ENCODE measurements around the gene CDS2. TPM values are rescaled to one million over a fixed set of nuclear protein-coding genes. Genes with fewer than 3 reads are reported as not detected.

The CDS2 gene
- total RNA-seq, 2 donors from 2014 or later, result 40.3 to 40.8 TPM

DNA sequence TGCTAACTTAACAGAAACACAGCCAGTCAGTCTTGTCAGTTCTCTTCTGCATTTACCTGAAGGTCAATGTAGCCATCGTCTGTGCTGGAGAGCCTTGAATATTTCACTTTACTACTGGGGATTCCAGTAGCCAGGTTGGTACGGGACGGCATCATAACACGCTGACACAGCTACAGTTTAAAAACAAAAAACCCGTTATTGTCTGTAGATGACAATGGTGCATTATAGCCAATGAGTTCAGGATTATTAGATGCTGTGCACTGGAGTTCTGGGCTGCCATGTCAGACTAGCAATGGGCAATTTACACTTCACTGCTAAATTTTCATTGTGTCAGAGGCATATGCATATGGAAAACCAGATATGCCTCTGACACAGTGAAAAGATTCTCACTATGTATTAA is 17.5 kb upstream of the CDS2 start:
- ATAC-seq (no peak), DNase-seq (ENCODE audit: low spot score in 2 of 2) (peak in 1 of 2 donors; percentile 26)
- peaks cover 14 to 18% of the 10 kb centered on the region in 2 donors for H3K36me3 Mint-ChIP-seq
- H3K27ac Mint-ChIP-seq, result no peak overlapping the region
- no peaks in the 10 kb centered on the region for H3K9me3 Mint-ChIP-seq

DNA sequence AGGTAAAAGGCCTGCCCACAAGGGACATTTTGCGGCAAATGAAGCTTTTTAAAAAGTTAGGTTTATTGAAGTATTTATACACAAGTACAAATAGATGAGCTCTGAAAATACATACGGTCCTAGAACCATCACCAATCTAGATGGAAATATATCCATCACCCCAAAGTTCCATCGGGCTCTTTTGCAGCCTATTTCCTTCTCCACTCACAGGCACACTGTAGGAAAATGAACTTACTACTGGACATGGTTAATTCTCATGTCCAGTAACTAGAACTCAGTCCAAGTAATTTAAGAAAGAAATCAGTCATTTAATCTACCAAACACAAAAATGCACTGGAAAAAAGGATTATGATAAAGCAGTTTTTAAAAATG is 13.2 kb upstream of the CDS2 start:
- H3K9me3 Mint-ChIP-seq, result no peaks in the 10 kb centered on the region
- peak overlapping the region; percentile 94 to 99 for H3K27ac Mint-ChIP-seq
- DNase-seq (ENCODE audit: low spot score in 2 of 2) (no peak), ATAC-seq (no peak)
- H3K36me3 Mint-ChIP-seq, result peaks cover 48 to 51% of the 10 kb centered on the region in 2 donors

DNA sequence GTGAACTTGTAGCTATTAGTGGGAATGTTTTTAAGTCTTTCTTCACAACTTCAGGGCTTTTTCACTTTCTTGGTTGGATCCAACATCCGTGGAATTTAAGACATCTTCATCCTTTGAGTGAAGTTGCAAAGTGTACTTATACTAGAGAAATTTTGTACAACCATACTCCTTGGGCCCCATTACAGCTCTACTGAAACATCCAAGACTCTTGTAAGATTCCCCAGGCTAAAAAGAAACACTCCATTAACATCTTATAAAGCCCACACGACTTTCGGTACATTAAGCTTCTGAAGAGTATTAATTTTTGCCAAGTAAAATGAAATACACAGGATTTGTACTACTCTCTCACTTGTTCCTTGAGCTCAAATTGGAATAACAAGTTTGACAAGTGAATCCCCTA is 12.4 kb upstream of the CDS2 start:
- Mint-ChIP-seq H3K9me3 (no peaks in the 10 kb centered on the region), H3K36me3 (peaks cover 53% of the 10 kb centered on the region in 2 donors)
- ATAC-seq, result no peak

DNA sequence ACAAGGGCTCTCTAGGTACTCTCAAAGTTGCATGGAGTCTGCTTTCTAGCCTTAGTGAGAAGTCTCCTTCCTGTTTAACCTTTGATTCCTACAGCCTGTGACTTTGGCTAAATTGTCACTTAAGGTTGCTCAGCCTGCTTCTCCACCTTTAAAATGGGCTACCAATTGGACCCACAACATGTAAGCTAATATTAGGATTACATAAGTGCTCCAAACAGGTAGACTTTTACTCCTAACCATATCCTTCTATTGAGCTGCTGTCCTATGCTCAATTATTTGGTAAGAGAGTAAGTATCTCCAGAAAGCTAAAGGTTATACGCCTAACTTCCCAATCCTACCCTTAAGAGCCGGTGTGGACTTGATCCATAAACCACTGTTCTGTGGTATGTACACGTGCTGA is 9.9 kb upstream of the CDS2 start:
- peaks cover 53 to 58% of the 10 kb centered on the region in 2 donors for H3K36me3 Mint-ChIP-seq
- no peak for DNase-seq (ENCODE audit: low spot score in 2 of 2)
- no peaks in the 10 kb centered on the region for H3K9me3 Mint-ChIP-seq
- peak overlapping the region; percentile 77 to 98 for H3K27ac Mint-ChIP-seq
- no peak for ATAC-seq

More for the DNA sequence above, 12.4 kb upstream of the CDS2 start:
- peak overlapping the region; percentile 94 to 99 for H3K27ac Mint-ChIP-seq
- DNase-seq (ENCODE audit: low spot score in 2 of 2), result no peak

DNA sequence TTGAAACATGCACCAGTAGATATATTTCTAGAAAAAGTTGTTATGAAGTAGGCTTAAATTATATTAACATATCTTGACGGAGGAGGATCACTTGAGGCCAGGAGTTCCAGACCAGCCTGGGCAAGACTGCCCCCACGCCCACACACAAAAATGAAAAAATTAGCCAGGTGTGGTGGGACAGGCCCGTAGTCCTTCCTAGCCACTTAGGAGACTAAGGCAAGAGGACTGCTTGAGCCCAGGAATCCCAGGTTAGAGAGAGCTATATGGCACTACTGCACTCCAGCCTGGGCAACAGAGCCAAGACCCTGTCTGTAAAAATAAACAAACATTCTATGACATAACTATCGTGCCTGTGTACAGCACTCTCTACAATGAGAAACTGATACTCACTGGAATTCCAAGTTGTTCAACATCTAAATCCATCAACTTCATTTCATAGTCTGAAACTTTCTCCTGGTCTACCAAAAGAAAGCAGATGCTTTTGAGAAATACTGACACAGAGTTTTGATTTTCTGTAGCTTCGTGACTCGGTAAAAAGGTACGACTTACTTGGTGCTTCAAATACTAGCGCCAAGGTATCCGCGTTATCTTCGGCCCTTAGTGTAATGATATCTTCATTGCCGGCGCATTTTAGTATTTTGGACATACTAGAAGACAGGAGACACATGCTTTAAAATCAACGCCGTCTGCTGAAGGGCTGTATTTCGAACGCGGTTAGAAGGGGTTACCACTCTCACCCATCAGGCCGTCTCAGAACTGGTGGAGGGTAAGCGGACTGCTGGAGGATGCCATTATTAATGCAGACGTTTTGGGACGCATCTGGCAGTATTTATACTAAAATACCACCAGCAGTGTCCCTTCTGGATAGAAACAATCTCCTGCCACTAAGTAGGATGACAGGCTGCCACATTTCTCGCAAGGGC is 8.3 kb upstream of the CDS2 start:
- peak in 1 of 2 donors; percentile 55 for DNase-seq (ENCODE audit: low spot score in 2 of 2)
- peaks cover 44 to 54% of the 10 kb centered on the region in 2 donors for H3K36me3 Mint-ChIP-seq
- no peak for ATAC-seq
- no peaks in the 10 kb centered on the region for H3K9me3 Mint-ChIP-seq
- peak overlapping the region; percentile 93 to 98 for H3K27ac Mint-ChIP-seq

DNA sequence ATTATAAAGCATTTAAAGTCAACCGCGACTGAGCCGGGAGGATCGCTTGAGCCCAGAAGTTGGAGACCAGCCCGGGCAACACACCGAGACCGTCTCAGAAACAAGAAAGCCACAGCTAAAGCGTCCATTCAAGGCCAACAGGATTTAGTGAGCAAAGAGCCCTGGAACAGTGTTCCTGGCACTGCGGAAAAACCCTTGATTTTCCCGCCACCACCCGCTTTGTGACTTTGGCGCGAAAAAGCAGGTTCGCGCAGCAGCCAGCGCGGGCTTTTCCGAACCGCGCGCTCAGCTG is 7.7 kb upstream of the CDS2 start:
- H3K9me3 Mint-ChIP-seq, result no peaks in the 10 kb centered on the region
- ATAC-seq (no peak), DNase-seq (ENCODE audit: low spot score in 2 of 2) (no peak)
- peak overlapping the region; percentile 93 to 98 for H3K27ac Mint-ChIP-seq
- peaks cover 44 to 54% of the 10 kb centered on the region in 2 donors for H3K36me3 Mint-ChIP-seq

DNA sequence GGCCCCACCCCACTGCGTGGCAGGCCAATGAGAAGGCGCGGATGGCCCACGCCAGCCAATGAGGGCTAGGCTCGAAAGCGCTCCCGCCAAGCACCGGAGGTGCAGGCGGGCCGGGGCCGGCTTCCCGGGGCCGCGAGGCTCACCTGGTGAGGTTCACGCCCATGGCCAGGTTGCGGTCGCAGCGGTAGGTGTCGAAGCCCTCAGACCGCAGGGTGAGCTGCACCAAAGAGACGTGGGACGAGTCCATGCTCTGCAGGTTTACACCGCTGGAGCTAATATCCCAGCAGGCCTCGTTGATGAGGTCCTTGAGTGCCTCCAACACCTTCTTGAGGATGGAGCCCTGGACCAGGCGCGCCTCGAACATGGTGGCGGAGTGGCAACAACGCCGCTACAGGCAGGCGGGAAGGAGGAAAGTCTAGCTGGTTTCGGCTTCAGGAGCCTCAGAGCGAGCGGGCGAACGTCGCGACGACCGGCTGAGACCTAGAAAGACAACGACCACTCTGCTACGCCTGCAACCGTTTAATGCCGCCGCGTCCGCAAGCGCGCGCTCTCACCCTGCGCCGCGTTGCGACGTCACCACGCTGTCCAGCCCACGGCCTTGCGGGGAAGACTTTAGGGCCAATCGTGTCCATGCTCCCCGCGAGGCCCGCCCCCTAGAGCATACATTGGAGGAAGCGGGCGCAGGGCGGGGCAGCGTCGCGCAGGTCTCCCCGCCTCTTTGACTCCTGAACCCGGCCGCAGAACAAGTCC is 7.2 kb upstream of the CDS2 start, which contains the start of gene PCNA:
TSS of gene PCNA (minus strand) at position 524 of the 750 bp plus-strand sequence. CDS start at position 364, 160 bp downstream.
- Mint-ChIP-seq H3K27ac (peak within 1 kb of the TSS; percentile 93 to 98), H3K9me3 (no peaks in the 10 kb centered on the region), H3K36me3 (peaks cover 40 to 54% of the 10 kb centered on the region in 2 donors)
- ATAC-seq, result peak; percentile 90 to 91
- DNase-seq (ENCODE audit: low spot score in 2 of 2), result peak; percentile 97 to 98

DNA sequence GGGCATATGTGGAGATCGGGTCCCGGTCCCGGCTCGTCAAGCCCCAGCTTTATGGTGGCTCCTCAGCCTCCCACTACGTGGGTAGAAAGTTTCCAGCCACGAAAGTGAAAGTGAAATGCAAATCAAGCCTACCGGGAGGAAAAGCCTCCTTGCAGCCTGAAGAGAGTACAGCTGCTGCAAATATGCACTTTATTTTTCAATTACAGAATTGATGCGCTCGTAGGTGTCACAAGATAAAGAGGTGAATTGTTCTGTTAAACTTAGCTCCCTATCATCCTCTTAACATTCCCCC is 6.7 kb upstream of the CDS2 start:
- Mint-ChIP-seq H3K27ac (peak overlapping the region; percentile 93 to 98), H3K9me3 (no peaks in the 10 kb centered on the region), H3K36me3 (peaks cover 35 to 51% of the 10 kb centered on the region in 2 donors)
- no peak for DNase-seq (ENCODE audit: low spot score in 2 of 2)
- ATAC-seq, result no peak

DNA sequence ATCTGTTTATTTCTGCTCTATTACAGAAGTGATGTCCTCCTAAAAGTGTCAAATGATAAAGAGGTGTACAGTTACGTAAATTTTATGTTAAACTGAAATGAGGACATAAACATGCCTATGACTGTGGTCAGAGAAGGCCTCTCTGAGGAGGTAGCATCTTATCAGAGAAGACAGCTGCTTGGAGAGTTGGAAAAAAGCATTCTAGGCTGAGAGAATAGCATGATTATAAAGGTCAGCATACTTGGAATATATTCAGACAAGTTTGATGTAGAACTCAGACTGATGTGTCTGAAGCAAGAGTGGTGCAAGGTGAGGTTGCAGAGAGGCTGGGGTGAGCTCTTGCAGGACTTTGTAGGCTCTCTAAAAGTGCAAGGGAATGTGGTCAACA is 3.9 kb upstream of the CDS2 start:
- no peak for ATAC-seq
- Mint-ChIP-seq H3K9me3 (no peaks in the 10 kb centered on the region), H3K27ac (peak overlapping the region in 1 of 2 donors; percentile 9), H3K36me3 (peaks cover 19 to 41% of the 10 kb centered on the region in 2 donors)
- no peak for DNase-seq (ENCODE audit: low spot score in 2 of 2)

DNA sequence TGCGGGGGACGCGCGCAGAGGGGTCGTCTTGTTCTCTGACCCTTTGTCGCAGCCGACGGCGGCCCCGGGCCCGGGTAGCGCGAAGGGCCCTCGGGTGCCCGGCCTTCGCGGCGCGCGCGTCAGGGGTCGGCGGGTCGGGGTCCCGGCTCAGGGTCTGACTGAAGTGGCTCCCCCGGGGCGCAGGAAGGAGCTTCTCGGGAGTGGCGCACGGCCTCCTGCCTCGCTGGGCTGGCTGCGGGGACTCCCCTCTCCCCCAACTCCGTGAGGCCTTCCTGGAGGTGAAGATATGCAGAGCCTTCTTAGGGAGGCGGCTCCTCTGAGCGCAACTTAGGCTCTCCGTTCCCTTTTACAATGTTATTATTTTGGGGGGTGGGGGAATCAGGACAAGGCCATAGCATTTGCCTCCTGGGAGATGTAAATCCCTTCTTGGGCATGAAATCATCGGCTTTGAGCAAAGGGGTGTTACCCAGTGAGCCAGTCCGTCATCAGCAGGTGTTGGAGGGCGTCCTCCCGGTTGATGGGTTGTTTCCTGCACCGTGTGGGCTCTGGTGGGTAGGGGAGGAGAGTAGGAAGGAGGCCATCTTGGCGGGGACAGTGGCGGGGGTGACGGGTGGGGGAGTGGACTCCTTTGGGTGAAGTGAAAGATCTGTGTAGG is 523 bp downstream of the CDS2 start:
- Mint-ChIP-seq H3K27ac (peak overlapping the region; percentile 96 to 97), H3K36me3 (peaks cover 13 to 27% of the 10 kb centered on the region in 2 donors)
- ATAC-seq, result peak; percentile 60 to 64

DNA sequence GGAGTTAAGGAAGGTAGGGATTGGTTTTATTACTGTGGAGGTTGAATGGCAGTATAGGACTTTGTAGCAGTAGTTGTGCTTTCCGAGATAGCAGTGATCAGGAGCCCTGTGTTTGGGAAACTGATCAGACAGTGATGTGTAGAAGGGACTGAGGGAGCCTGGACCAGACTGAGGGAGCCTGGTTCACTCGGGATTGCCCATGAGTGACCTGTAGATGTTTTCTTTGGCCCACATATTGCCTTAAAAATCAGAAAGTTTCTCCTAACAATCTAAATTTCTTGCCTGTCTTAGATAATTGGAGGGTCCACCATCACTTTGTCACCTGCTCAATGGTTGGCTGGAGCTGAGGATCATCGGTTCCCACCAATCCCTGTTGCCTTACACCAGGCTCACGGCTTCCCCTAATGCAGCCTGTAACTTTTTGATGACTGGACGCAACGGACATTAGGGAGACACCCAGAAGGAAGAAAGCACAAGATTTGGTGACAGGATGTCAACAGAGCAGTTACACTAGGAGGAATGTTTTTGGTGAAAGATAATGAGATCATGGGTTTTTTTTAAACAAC is 1.1 kb downstream of the CDS2 start:
- no peak for ATAC-seq
- no peak for DNase-seq (ENCODE audit: low spot score in 2 of 2)
- no peaks in the 10 kb centered on the region for H3K9me3 Mint-ChIP-seq
- H3K36me3 Mint-ChIP-seq, result peaks cover 13 to 23% of the 10 kb centered on the region in 2 donors
- peak overlapping the region; percentile 96 to 97 for H3K27ac Mint-ChIP-seq

More for the DNA sequence above, 523 bp downstream of the CDS2 start:
- no peaks in the 10 kb centered on the region for H3K9me3 Mint-ChIP-seq
- peak; percentile 69 to 81 for DNase-seq (ENCODE audit: low spot score in 2 of 2)

DNA sequence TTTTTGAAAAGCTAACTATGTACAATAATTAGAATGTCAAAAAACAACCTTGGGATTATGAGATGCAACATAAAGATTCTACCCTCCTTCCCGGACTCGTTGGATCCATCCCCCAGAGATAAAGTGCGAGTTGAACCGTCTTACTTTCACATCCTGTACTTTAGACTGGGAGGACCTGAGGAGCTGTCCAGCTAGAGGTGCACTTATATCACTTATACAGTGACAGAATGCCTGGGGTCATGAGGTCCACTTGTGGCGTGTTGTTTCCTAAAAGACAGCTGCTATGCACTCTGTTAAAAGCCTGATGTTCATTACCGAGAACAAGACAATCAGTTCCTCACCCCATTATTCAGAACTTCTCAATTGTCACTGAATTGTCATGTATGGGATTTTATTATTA is 2.1 kb downstream of the CDS2 start:
- ATAC-seq (no peak), DNase-seq (ENCODE audit: low spot score in 2 of 2) (no peak)
- peak overlapping the region; percentile 6 to 97 for H3K27ac Mint-ChIP-seq
- no peaks in the 10 kb centered on the region for H3K9me3 Mint-ChIP-seq
- H3K36me3 Mint-ChIP-seq, result peaks cover 13 to 23% of the 10 kb centered on the region in 2 donors

DNA sequence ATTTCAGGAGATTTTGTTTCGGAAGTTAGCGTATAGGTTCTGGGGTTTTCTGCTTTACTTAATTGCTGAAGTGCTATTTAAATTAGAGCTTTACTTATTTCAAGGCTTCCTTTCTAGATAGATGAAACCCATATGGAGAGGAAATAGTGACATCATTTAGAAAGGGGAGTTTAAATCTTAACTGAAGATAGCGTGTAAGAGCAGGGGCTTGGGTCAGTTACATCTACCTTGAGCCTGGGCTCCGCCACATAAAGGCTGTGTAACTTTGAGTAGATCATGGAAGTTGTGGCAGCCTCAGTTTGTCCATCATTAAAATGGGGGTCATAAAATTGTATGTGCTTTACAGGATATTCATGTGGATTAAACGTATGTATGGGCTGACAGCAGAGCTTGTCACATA is 4.7 kb downstream of the CDS2 start:
- H3K36me3 Mint-ChIP-seq, result peaks cover 13 to 17% of the 10 kb centered on the region in 2 donors
- ATAC-seq (no peak), DNase-seq (ENCODE audit: low spot score in 2 of 2) (no peak)
- H3K9me3 Mint-ChIP-seq, result no peaks in the 10 kb centered on the region
- no peak overlapping the region for H3K27ac Mint-ChIP-seq

DNA sequence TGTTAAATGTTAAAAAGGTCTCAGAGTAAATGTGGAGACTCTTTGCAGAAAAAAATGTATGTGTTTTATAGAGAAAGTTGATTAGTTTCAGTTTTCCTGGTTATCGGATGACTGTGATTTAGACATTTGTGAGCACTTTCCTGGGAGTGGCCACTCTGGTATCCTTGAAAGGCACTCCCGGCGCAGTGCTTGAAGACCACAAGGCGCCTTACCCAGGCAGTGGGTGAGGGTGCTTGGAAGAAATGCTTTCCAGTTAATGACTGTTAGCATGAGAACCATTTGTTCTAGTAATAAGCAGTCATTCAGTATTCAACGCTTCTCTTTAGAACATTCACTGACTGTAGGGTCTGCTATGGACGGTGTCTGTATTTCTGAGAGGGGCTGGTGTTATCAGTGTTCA is 7.2 kb downstream of the CDS2 start:
- ATAC-seq, result no peak
- DNase-seq (ENCODE audit: low spot score in 2 of 2), result no peak
- no peaks in the 10 kb centered on the region for H3K36me3 Mint-ChIP-seq
- H3K9me3 Mint-ChIP-seq, result no peaks in the 10 kb centered on the region
- no peak overlapping the region for H3K27ac Mint-ChIP-seq

DNA sequence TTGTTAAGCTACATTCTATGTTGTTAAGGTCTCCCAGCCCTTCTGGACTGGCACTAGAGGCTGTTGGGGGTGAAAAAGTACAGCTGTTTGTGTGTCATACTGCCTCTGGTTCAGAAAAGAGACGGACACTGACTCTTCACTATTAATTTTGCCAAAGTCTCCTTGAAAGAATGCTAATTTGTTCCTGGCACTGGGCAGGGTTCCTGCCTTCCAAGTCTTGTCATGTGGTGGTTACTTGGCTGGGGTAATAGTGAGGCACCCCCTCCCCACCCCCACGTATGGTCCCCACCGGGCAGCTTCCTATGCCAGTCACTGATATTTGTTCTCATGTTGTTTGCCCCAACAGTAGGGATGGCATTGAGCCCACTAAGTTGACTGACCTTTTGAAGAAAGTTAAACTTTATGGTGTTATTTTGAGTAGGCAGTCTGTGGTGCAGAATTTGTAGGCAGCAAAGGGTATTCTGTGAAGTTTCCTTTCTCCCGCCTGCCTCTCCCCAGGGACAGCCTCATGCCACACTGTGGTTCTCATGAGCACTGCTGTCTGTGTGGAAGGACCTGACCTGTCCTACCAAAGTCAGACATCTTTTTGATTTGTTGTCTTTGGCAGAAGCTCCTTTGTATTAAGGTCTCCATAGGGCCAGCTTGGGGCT is 8.7 kb downstream of the CDS2 start:
- no peak for ATAC-seq
- no peak for DNase-seq (ENCODE audit: low spot score in 2 of 2)
- H3K9me3 Mint-ChIP-seq, result no peaks in the 10 kb centered on the region
- H3K27ac Mint-ChIP-seq, result no peak overlapping the region
- no peaks in the 10 kb centered on the region for H3K36me3 Mint-ChIP-seq

DNA sequence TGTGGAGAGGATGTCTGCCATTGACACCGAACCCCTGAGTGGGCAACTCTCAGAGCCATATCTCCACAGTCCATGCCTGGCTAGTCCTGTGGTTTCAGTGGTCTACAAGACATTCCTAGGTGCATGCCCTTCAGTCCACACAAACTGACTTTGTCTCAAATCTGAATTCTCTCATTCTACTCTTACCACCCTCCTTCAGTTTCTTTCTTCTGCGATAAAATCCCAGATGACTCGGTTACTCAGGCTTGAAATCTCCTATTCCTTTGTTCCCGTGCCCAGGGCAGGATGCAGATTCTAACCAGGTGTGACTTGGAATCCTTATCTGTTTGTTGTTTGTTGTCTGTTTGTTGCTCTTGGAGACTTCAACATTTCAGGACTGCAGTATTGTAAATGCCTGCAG is 9.3 kb downstream of the CDS2 start:
- Mint-ChIP-seq H3K9me3 (no peaks in the 10 kb centered on the region), H3K36me3 (no peaks in the 10 kb centered on the region), H3K27ac (no peak overlapping the region)
- DNase-seq (ENCODE audit: low spot score in 2 of 2) (no peak), ATAC-seq (no peak)
